ENCODE results near the gene GALNT10.

DNA sequence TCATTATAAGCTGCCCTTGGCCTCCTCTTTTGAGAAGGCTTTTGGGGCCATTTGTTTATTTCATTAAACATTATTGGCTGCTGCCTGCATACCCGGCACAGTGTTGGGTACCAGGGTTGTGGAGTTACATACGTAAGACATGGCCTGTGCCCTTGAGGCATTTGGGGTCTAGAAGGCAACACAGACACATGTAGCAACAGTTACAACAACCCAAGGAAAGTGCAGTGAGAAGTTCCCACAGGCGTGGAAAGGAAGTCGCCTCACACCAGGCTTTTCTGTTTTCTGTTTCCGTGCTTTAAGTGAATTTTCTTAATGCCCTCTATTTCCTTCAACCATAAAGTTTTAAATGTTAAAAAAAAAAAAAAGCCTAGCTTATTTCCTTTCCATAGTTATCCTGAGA lies 47.4 kb downstream of the GALNT10 start:
- TF ChIP-seq GATA3 (IDR thresholded peaks at IDR 0.05; ENCODE audit: low read depth, low read length) = no peak
- no peak for TF ChIP-seq GATA2 (IDR thresholded peaks at IDR 0.05; ENCODE audit: low read depth, low read length)
